ENCODE results near the gene MRPL12.

Gene MRPL12
- long read RNA-seq, transcript MRPL12-201 (5 exons, 1,028 nt) = major isoform, 188 of 195 reads
- long read RNA-seq, partial matches to known transcripts = 2 of 195 reads
- long read RNA-seq, other reads (novel, unspliced or antisense) = 5 of 195 reads

GRCh38 chr17:81702934-81703746 is at the start of gene MRPL12:
TSS of gene MRPL12 (plus strand) at chr17:81703367. CDS start at chr17:81703502, 135 bp downstream.
- TF ChIP-seq SPI1 (IDR thresholded peaks at IDR 0.05; ENCODE audit: borderline replicate concordance, low read depth) = peak; percentile 21; the same call in 1 of the 2 replicates
- TF ChIP-seq POLR2AphosphoS5 (IDR thresholded peaks at IDR 0.05; ENCODE audit: low read depth) = peak; percentile 56
- TF ChIP-seq CTCF (IDR thresholded peaks at IDR 0.05; ENCODE audit: insufficient read depth, low read length) = no peak
- peak; percentile 78 for TF ChIP-seq GABPA (IDR thresholded peaks at IDR 0.05; ENCODE audit: low read depth)
- TF ChIP-seq REST (IDR thresholded peaks at IDR 0.05; ENCODE audit: insufficient replicate concordance, low read depth) = peak; percentile 43
- Histone ChIP-seq H3K27me3 (ENCODE audit: insufficient read depth, poor library complexity, severe bottlenecking) (no peaks in the 10 kb centered on the region), H3K4me3 (replicated peaks; ENCODE audit: insufficient read depth, low read length) (peak within 1 kb of the TSS; percentile 84), H3K27ac (replicated peaks) (peak within 1 kb of the TSS; percentile 95)
- DNase-seq (ENCODE audit: low read depth in 1 of 2, low spot score in 1 of 2) = peak; percentile 92 to 93

- Histone ChIP-seq H3K27ac (replicated peaks) (no peak overlapping the region), H3K27me3 (ENCODE audit: insufficient read depth, poor library complexity, severe bottlenecking) (no peaks in the 10 kb centered on the region), H3K4me3 (replicated peaks; ENCODE audit: insufficient read depth, low read length) (no peak overlapping the region)
- DNase-seq (ENCODE audit: low read depth in 1 of 2, low spot score in 1 of 2) = no peak
- TF ChIP-seq CTCF (IDR thresholded peaks at IDR 0.05; ENCODE audit: insufficient read depth, low read length) = no peak
- TF ChIP-seq SPI1 (IDR thresholded peaks at IDR 0.05; ENCODE audit: borderline replicate concordance, low read depth) = no peak
- no peak for TF ChIP-seq REST (IDR thresholded peaks at IDR 0.05; ENCODE audit: insufficient replicate concordance, low read depth)
- TF ChIP-seq POLR2AphosphoS5 (IDR thresholded peaks at IDR 0.05; ENCODE audit: low read depth) = no peak
- no peak for TF ChIP-seq GABPA (IDR thresholded peaks at IDR 0.05; ENCODE audit: low read depth)
Observed at GRCh38 chr17:81655378-81656117, 47.6 kb upstream of the MRPL12 start.

GRCh38 chr17:81656118-81656743 is 46.9 kb upstream of the MRPL12 start, which contains the start of gene PDE6G:
TSS of gene PDE6G (minus strand) at chr17:81656542. CDS start at chr17:81653305, 3,237 bp downstream.
- Histone ChIP-seq H3K4me3 (replicated peaks; ENCODE audit: insufficient read depth, low read length) (no peak within 1 kb of the TSS), H3K27me3 (ENCODE audit: insufficient read depth, poor library complexity, severe bottlenecking) (no peaks in the 10 kb centered on the region), H3K27ac (replicated peaks) (no peak within 1 kb of the TSS; the same call in 1 of the 2 replicates)
- DNase-seq (ENCODE audit: low read depth in 1 of 2, low spot score in 1 of 2) = no peak
- TF ChIP-seq CTCF (IDR thresholded peaks at IDR 0.05; ENCODE audit: insufficient read depth, low read length) = no peak
- no peak for TF ChIP-seq REST (IDR thresholded peaks at IDR 0.05; ENCODE audit: insufficient replicate concordance, low read depth)
- TF ChIP-seq SPI1 (IDR thresholded peaks at IDR 0.05; ENCODE audit: borderline replicate concordance, low read depth) = no peak
- no peak for TF ChIP-seq POLR2AphosphoS5 (IDR thresholded peaks at IDR 0.05; ENCODE audit: low read depth)
- no peak for TF ChIP-seq GABPA (IDR thresholded peaks at IDR 0.05; ENCODE audit: low read depth)

Data from HL-60 (cell line).